DLD1 (cell line): ENCODE measurements around the gene ATG9B.

ENCODE experiments used
- in situ Hi-C: cut with HindIII; loops from 2 replicates; pipeline ENCODE4 v1.10.0; 2017; ENCODE audit warnings: low sequenced_read_pairs

Gene ATG9B

DNA sequence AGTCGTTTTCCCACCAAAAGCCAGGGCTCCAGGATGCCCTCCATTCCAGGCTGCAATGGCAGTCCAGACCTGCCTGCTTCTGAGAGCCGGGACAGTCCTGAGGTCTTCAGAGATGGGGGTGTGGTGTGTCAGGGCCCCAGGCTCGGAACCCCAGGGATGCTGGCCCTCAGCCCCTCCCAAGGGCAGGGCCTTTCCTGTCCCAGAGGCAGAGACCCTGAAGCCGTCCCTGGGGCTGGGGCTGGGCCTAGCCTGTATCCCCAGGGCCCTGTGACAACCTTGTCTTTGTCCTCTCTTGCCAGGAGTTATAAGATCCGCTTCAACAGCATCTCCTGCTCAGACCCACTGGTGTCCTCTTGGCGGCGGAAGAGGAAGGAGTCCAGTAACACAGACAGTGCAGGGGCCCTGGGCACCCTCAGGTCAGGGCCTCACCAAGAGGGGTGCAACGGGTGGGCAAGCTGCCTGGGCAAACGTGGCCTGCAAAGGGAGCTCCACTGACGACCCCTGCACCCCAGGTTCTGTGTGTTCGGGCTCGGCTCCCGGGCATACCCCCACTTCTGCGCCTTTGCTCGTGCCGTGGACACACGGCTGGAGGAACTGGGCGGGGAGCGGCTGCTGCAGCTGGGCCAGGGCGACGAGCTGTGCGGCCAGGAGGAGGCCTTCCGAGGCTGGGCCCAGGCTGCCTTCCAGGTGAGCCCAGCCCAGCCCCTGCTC lies 17.5 kb downstream of the ATG9B start:
- in situ Hi-C loops = no loop called here

DNA sequence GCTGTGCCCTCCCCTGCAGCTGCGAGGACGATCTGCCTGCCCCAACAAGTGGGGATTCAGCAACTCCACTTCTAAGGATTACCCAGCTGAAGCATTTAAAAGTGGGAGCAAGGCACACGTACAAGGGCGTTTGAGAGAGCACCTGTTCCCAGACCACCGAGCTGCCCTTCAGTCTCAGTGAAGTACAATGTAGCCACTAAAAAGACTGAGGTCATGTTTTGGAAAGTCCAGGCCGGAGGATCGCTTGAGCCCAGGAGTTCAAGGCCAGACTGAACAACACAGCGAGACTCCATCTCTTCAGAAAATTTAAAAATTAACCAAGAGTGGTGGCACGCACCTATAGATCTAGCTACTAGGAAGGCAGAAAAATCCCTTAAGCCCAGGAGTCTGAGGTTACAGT lies 18.7 kb downstream of the ATG9B start:
- in situ Hi-C loops = no loop called here

DNA sequence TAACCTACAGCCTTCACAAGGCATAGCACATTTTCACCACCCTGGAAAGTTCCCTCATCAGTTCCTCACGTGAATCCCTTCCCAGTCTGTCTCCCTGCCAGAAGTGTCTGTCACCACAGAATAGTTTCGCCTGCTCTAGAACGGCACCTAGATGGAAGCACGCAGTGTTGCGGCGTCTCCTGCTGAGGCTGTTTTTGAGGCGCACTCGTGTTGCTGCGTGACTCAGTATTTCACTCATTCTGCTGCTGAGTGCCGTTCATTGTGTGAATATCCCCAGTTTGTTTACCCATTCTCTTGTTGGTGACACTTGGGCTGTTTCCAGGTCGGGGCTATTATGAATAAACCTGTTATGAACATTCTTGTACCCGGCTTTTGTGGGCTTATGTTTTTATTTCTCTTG lies 20.7 kb downstream of the ATG9B start:
- in situ Hi-C loops = no loop called here

DNA sequence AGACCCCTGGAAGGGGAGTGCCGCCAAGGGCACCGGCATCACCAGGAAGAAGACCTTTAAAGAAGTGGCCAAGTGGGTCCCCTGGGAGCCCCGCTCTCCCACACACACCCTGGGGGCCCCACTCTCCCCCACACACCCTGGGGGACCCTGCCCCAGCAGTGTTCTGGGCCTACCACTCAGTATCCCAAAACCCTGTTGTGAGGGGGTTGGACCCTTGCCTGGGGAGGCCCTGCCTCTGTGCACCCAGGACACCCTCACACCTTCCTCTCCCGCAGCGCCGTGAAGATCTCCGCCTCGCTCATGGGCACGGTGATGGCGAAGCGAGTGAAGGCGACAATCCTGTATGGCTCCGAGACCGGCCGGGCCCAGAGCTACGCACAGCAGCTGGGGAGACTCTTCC lies 22.7 kb downstream of the ATG9B start:
- in situ Hi-C loops = no loop called here

DNA sequence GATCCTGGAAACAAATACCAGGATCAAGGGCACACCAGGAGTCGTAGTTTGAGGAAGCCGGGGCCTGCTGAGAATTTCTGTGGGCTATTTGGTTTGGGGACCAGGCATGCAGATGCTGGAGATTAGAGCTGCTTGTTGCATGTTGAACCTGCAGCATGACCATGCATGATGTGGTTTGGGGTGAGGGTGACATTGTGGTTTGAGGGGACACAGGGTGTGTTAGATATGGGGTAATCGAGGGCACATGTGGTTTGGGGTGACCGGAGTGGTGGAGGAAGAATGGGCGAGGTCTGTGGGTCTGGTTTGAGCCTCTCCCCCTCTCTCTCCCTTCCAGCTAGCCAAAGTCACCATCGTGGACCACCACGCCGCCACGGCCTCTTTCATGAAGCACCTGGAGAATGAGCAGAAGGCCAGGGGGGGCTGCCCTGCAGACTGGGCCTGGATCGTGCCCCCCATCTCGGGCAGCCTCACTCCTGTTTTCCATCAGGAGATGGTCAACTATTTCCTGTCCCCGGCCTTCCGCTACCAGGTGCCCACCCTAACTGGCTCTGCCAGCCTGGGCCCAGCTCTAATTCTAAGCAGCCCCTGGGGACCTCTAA lies 23.3 kb downstream of the ATG9B start:
- in situ Hi-C loops = no loop called here

DNA sequence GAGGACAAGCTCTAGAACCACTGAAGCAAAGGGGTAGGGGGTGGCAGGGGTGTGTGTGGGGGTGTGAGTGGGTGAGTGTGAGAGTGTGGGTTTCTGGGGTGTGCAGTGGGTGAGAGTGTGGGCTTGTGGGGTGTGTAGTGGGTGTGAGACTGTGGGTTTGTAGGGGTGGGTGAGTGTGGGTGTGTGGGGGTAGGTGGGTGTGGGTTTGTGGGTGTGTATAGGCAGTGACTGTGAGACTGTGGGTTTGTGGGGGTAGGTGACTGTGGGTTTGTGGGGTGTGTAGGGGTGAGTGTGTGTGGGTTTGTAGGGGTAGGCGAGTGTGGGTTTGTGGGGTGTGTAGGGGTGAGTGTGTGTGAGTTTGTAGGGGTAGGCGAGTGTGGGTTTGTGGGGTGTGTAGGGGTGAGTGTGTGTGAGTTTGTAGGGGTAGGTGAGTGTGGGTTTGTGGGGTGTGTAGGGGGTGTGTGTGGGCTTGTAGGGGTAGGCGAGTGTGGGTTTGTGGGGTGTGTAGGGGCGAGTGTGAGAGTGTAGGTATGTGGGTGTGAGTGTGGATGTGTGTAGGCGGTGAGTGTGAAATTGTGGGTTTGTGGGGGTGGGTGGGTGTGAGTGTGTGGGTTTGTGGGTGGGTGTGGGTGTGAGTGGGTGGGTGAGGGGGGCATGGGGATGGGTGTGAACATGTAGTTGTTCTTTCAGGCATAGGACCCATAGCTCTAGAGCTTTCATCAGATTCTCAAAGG lies 24.6 kb downstream of the ATG9B start:
- in situ Hi-C loops = no loop called here

DNA sequence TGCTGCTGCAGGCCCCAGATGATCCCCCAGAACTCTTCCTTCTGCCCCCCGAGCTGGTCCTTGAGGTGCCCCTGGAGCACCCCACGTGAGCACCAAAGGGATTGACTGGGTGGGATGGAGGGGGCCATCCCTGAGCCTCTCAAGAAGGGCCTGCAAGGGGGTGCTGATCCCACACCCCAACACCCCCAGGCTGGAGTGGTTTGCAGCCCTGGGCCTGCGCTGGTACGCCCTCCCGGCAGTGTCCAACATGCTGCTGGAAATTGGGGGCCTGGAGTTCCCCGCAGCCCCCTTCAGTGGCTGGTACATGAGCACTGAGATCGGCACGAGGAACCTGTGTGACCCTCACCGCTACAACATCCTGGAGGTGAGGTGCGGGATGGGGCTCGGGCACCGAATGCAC lies 25.3 kb downstream of the ATG9B start:
- in situ Hi-C loops = no loop called here

DNA sequence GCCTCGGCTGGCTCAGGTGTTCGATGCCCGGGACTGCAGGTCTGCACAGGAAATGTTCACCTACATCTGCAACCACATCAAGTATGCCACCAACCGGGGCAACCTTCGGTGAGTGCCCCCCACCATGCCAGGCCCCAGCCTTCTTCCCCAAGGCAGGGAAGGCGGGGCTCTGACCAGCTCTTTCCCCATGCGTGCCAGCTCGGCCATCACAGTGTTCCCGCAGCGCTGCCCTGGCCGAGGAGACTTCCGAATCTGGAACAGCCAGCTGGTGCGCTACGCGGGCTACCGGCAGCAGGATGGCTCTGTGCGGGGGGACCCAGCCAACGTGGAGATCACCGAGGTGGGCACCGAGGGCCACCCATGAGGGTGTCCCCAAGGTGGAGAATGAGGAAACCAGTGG lies 26.0 kb downstream of the ATG9B start:
- in situ Hi-C loops = no loop called here

DNA sequence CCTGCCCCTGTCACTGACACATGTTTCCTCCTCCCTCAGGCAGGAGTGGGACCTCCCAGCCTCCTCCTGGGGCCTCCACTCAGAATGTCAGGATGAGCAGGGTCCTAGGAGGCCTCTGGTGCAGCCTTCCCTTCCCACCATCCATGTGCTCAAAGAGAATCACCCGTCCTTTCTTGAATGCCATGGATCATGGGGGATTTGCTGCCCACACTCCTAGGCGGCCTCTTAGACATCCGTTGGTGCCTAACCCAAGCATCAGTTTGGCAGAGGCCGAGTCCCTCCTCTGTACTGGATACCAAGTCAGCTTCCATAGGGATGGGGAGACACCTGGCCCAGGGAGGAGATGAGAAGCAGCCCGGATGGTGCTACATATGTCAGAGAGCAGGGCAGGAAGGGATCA lies 26.5 kb downstream of the ATG9B start:
- in situ Hi-C loops = no loop called here

DNA sequence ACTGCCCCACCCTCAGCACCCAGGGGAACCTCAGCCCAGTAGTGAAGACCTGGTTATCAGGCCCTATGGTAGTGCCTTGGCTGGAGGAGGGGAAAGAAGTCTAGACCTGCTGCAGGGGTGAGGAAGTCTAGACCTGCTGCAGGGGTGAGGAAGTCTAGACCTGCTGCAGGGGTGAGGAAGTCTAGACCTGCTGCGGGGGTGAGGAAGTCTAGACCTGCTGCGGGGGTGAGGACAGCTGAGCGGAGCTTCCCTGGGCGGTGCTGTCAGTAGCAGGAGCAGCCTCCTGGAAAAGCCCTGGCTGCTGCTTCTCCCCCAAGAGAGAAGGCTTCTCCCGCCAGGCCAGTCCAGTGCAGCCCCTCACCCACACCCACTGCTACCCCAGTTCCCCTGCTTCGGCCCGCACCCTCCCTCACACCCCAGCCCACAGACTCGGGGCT lies 27.2 kb downstream of the ATG9B start:
- in situ Hi-C loops = no loop called here

DNA sequence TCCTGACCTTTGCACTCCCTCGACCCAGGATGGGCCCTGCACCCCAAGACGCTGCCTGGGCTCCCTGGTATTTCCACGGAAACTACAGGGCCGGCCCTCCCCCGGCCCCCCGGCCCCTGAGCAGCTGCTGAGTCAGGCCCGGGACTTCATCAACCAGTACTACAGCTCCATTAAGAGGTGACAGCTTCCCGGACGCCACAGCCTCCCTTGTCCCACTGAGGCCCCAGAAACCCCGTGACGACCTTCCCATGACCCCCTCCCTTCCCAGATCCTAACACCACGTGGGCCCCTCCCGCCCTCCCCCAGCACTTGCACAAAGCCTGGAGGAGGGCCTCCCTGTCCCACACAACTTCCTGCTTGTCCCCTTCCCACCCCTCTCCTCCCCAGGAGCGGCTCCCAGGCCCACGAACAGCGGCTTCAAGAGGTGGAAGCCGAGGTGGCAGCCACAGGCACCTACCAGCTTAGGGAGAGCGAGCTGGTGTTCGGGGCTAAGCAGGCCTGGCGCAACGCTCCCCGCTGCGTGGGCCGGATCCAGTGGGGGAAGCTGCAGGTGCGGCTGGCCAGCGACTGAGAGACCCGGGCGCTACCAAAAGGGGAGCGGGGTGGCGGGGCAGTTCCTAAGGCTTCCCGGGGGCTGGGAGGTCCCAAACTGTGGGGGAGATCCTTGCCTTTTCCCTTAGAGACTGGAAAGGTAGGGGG lies 27.8 kb downstream of the ATG9B start:
- in situ Hi-C loops = no loop called here

DNA sequence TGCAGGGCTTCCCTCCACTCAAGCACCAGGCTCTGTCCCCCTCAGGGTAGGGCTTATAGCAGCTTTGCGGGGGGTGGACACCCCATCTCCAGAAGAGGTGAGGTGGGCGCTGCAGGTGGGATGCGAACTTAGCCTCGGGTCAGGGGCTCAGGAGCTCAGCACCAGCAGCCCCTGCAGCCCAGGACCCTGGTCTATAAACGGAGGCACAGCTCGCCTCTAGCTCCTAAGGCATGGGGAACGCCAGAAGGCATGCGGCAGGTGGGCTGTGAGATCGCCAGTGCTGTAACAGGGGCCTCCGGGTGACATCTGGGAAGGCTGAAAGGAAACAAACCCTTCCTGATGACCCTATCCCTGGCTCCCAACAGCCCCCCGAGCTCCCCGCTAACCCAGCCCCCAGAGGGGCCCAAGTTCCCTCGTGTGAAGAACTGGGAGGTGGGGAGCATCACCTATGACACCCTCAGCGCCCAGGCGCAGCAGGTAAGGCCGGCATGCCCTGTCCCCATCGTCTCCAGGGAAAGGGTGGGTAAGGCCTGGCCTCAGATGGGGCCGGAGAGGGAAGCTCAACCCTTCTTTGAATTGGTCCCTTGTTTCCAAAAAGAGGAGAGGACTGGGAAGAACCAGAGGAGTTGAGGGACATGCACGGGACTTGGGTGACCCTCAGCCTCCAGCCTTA lies 29.3 kb downstream of the ATG9B start:
- in situ Hi-C loops = no loop called here

DNA sequence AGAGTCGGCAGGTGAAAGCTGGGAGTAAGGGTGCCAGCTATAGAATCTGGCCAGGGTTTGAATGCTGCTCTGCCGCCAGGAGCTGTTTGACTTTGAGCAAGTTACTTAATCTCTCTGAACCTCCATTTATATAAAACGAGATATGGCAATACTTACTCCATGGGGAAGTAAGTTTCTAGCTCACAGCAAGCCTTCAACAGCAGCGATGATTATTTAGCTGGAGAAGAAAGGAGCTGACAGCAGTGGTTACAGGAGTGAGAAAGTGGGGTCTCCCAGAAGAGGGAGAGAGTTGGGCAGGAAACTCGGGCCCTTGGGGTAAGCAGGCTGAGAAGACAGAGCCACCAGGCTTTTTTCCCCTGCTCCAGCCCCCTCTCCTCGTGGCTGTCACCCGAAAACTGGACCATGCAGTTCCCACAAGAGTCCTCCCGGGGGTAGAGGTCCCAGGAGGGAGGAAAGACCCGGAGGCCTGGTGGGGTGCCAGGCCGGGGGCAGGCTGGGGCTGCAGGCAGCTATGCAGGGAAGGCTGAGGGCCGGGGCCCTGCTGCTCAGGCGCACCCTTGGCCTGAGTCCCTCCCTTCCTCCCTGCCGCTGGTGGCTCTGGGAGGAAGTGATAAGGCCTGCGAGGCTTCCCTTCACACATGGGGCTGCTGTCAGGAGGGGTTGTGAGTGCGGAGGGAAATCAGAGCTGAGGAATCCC lies 30.0 kb downstream of the ATG9B start:
- in situ Hi-C loops = no loop called here

DNA sequence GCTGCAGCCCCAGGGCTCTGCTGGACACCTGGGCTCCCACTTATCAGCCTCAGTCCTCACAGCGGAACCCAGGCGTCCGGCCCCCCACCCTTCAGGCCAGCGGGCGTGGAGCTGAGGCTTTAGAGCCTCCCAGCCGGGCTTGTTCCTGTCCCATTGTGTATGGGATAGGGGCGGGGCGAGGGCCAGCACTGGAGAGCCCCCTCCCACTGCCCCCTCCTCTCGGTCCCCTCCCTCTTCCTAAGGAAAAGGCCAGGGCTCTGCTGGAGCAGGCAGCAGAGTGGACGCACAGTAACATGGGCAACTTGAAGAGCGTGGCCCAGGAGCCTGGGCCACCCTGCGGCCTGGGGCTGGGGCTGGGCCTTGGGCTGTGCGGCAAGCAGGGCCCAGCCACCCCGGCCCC lies 30.8 kb downstream of the ATG9B start:
- in situ Hi-C loops = no loop called here

DNA sequence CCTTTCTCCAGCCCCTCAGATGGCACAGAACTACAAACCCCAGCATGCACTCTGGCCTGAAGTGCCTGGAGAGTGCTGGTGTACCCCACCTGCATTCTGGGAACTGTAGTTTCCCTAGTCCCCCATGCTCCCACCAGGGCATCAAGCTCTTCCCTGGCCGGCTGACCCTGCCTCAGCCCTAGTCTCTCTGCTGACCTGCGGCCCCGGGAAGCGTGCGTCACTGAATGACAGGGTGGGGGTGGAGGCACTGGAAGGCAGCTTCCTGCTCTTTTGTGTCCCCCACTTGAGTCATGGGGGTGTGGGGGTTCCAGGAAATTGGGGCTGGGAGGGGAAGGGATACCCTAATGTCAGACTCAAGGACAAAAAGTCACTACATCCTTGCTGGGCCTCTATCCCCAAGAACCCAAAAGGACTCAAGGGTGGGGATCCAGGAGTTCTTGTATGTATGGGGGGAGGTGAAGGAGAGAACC lies 31.4 kb downstream of the ATG9B start:
- in situ Hi-C loops = no loop called here

DNA sequence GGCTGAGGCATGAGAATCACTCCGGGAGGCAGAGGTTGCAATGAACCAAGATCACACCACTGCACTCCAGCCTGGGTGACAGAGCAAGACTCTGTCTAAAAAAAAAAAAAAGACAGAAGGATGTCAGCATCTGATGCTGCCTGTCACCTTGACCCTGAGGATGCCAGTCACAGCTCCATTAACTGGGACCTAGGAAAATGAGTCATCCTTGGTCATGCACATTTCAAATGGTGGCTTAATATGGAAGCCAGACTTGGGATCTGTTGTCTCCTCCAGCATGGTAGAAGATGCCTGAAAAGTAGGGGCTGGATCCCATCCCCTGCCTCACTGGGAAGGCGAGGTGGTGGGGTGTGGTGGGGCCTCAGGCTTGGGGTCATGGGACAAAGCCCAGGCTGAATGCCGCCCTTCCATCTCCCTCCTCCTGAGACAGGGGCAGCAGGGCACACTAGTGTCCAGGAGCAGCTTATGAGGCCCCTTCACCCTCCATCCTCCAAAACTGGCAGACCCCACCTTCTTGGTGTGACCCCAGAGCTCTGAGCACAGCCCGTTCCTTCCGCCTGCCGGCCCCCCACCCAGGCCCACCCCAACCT lies 32.1 kb downstream of the ATG9B start:
- in situ Hi-C loops = no loop called here

DNA sequence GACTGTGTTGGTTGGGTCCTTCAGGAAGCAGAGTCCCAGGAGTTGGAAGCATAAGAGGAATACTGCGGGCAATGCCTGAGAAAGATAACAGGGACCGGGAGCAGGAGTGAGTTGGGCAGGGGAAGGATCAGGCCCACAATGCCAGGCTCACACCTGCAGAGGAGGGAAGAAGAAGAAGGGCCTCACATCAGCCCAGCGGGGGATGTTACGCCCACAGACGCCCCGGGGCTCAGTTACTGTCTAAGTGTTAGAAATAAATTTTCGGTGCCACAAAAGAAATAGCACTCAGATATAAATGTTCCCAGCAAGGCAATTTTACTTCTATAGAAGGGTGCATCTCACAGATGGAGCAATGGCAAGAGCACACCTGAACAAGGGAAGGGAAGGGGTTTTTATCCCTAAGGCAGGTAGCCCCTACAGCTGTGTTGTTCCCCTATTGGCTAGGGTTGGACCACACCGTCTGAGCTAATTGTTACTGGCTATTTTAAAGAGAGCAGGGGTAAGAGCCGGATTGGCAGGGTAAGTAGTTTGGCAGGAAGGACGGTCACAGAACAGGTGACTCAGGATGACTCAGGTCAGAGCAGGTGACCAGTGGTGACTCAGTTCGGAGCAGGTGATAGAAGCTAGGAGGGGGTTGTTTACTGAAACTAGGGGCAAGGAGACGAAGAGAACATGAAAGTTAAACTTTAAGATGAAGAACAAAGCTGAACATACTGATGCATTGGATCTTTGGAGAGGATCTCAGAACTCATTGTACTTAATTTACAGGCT lies 33.7 kb downstream of the ATG9B start, which contains the start of gene NOS3:
NOS3 (plus strand) TSS at position 602 of the 771 bp plus-strand sequence. CDS start 2,787 bp downstream, outside the sequence.
- in situ Hi-C loops = no loop called here

DNA sequence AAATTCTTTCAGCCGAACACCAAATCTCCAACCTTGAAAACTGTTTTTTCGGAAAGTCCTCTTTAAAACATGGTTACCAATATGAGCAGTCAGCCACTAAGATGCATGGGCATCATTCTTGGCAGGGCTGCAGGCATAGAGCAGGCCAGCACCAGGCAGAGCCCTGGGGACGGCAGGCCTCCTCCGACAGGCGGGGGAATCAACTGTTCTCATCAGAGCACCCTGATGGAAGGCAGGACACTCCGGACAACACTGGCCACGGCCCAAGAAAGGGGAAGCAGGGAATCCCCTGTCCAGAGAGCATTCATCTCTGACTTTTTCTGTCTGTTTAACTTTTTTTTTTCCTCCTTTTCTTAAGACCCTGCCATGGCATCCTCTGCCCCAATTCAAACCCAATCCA lies 34.8 kb downstream of the ATG9B start:
- in situ Hi-C loops = no loop called here
